Activated CD4-positive, alpha-beta T cell treated with anti-CD3 and anti-CD28 coated beads for 4 hours (primary cell): ENCODE measurements around the gene PDZD4.
"Not testable (repeated sequence)": the region's sequence is repeated elsewhere in the genome, so short reads cannot be mapped to it uniquely, and the experiment has no call there.

Experiments used
- DNase-seq, 2 donors: peaks; one replicate each; pipeline ENCODE4 v3.0.0-alpha.2; 2020

PDZD4 gene

GRCh38 chrX:153830640-153831428 lies 490 bp upstream of the PDZD4 start:
- no peak for DNase-seq

DNA sequence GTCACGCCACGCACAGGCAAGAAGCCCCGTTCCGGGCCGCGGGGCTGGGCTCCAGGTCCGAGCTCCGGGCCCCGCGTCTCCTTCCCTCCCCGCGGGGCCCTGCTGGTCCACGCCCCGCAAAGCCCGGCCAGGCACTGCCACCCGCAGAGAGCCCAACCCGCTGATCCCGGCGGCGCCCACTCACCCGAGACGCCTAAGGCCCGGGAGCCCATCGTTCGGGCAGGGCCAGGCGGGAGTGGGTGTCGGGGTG lies 870 bp downstream of the PDZD4 start:
- DNase-seq, result no peak

GRCh38 chrX:153828723-153829548 lies 1.4 kb downstream of the PDZD4 start:
- no peak for DNase-seq

GRCh38 chrX:153828308-153828707 lies 2.0 kb downstream of the PDZD4 start:
- no peak for DNase-seq

GRCh38 chrX:153827903-153828302 lies 2.4 kb downstream of the PDZD4 start:
- no peak for DNase-seq

GRCh38 chrX:153827016-153827415 lies 3.3 kb downstream of the PDZD4 start:
- no peak for DNase-seq

DNA sequence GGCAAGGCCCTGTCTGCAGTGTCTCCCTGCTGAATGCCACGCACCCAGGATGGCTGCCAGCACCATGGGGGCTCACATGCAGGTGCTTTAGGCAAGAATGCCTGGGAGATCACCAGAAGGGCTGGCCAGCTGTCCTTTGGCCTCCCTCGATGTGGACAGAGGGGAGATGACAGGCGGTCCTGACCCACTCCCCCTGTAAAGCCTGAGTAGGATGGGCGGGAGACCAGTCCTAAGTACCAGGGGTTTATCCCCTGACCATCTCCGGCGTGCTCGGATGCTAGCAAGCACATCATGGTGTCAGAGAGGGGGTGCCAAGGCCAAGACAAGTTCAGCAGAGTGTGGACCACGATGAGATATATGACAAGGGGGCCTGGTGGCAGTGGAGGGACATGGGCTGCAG lies 5.3 kb downstream of the PDZD4 start:
- no peak for DNase-seq

- no peak for DNase-seq
Measured at GRCh38 chrX:153824348-153824747, 6.0 kb downstream of the PDZD4 start.

DNA sequence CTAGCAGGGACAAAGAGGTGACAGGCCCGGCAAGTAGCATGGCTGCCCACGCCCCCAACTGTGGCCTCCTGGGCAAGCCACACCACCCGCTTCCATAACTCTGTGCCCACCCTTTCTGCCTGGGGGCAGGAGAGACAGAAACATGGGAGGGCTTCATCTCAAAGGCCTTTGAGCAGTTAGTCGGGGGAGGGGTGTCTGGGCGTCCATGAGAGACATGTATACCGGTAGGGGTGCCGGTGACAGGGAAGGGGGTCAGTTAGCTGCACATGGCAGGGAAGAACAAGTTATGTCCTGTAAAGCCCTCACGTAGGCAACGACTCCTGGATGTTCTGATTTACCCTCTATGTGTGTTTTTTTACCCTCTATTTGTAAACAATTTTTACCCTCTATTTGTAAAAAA lies 9.3 kb downstream of the PDZD4 start:
- no peak for DNase-seq

DNA sequence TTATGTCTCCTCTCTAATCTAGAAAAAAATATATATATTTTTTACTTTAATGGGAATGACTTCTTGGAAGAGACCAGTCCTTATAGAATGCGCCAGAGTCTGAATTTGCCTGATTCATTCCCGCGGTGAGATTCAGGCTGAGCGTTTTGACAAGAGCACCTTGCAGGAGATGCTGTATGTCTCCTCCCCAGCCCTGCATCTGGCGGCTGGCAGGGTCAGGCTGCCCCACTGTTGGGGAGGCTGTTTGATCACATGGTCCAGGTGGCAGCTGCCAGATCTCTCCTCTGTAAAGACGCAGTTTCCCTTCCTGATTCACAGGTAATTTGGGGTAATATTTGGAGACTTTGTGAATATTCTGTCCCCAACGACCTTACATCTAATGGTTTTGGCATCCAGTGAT lies 9.7 kb downstream of the PDZD4 start:
- DNase-seq, result no peak

DNA sequence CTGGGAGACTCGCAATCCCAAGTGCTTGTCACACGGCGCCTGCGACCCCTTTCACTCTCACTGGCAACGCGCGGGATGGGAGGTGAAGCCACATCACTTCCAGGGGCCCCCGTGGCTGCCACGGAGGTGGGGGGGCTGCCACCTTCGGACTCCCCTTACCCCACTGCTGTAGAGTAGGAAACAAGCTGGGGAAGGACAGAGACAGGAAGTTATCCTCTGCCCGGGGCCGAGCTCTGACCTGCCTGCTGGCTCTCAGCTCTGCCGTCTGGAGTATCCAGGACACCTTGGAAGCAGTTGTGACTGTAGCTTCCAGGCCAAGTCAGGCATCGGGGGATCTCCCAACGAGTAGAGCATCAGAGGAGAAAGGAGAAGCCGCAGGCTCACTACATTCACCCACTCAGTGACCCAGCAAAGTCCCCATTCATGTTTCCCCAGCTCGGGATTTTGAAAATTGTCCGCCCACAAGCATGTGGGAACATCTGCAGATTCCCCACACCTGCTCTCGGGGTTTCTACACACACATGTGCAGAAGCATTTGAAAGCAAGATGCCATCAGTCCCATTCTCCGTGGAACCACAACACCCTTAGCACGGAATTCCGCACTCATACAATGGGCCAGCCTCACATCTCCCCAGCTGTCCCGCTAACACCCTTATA lies 10.8 kb downstream of the PDZD4 start:
- DNase-seq, result no peak

- peak; percentile 37 to 40 for DNase-seq
Measured at GRCh38 chrX:153818571-153819383, 11.6 kb downstream of the PDZD4 start.

- not testable (repeated sequence) for DNase-seq
Measured at GRCh38 chrX:153818064-153818463, 12.3 kb downstream of the PDZD4 start.

- no peak for DNase-seq
Measured at GRCh38 chrX:153816831-153817690, 13.3 kb downstream of the PDZD4 start.

DNA sequence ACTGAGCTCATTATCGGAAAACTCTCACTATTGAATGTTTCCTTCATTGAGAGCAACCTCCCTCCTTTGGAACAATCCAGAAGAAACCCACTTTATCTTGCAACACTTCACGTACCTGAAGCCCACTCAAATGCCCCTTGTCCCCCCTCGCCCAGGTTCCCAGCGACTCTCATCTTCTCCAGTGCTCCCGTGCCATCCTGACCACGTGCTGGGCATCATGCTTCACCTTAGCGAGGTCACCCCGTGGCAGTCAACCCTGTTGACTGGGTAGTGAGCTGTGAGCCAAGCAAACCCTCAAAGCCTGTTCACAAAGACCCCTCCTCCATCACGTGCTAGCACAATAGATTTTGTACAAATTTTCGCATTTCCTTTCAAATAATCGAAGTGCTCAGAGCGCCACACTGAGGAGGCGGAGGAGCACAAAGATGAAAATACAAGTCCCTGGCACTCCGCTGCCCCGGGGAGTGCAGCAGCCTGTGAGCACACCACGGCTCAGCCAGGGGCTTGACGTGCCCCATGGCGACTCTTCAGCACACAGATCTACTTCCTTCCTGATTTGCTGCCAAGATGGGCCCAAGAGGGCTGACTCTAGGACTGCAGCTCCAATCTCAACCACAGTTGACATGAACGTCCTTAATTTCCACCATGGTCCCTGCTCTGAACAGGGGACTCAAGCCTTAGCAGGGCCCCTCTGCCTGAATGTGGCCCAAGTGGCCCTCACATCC lies 15.6 kb downstream of the PDZD4 start:
- no peak for DNase-seq

- no peak for DNase-seq
Measured at GRCh38 chrX:153813161-153813560, 17.2 kb downstream of the PDZD4 start.

DNA sequence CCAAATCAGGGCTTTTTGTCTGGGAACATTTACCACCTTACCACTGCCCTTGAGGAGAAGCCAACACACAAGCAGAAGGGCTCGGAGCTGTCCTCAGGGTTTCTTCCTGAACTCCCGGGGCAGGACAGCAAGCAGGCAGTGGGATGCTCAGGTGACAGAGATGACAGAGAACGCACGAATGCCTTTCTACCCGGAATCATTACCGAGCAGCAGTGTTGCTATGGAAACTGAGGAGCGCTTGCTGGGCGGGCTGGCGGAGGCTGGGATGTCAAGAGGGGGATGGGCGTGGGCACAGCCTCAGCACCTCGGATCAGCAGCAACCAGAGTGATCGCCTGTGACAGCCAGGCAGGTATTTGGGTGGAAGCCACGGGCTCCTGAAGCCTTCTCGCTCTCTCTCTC lies 18.1 kb downstream of the PDZD4 start:
- no peak for DNase-seq

GRCh38 chrX:153807976-153808375 lies 22.4 kb downstream of the PDZD4 start:
- no peak for DNase-seq

- no peak for DNase-seq
Measured at GRCh38 chrX:153806999-153807575, 23.3 kb downstream of the PDZD4 start.

GRCh38 chrX:153805436-153805835 lies 24.9 kb downstream of the PDZD4 start:
- DNase-seq, result no peak

- no peak for DNase-seq
Measured at GRCh38 chrX:153804621-153805020, 25.7 kb downstream of the PDZD4 start.
